ENCODE results near the gene GOLGB1. TPM values are rescaled to one million over a fixed set of nuclear protein-coding genes. Genes with fewer than 3 reads are reported as not detected.

The GOLGB1 gene
- total and polyA plus RNA-seq, 10 of the 15 experiments (the other 5 are each of a cell fraction or from before 2014, with no cell fraction given): 7.4 to 34.5 (median 21.8) TPM

DNA sequence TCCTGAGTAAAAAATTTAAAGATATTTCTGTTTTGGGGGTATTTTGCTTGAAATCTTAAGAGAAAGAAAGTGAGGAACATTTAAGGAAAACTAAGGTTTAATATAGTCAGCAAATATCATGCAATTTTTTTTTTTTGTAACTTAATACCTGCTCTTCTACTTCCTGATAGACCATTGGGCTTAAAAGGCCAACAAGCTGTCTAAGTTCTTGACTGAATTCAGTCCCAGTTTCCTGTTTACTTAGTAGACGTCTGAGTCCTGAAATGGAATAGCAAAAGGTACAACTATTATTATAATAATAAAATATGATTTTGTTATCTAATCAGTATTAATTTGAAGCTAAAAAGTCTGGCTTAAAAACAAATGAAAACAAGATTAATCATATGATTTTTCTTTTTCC, 47.4 kb upstream of the GOLGB1 start:
- Histone ChIP-seq H3K4me1 (ENCODE audit: control insufficient read depth, insufficient read depth, low read length) (peaks cover 29% of the 10 kb centered on the region), H3K9ac (ENCODE audit: control insufficient read depth, insufficient read depth, low read length) (no peak overlapping the region), H3K4me2 (ENCODE audit: control insufficient read depth, insufficient read depth) (no peak overlapping the region), H4K20me1 (ENCODE audit: control insufficient read depth, insufficient read depth) (no peaks in the 10 kb centered on the region), H2AFZ (ENCODE audit: control insufficient read depth, low read depth, low read length) (no peak overlapping the region), H3K4me3 (no peak overlapping the region), H3K9me3 (replicated peaks; ENCODE audit: control insufficient read depth, insufficient read depth, low read length) (no peaks in the 10 kb centered on the region), H3K79me2 (ENCODE audit: control insufficient read depth, insufficient read depth, low read length) (no peaks in the 10 kb centered on the region; the same call in 1 of the 2 replicates), H3K27me3 (replicated peaks in 1 of 2; ENCODE audit: control insufficient read depth in 2 of 2, insufficient read depth in 2 of 2, low read length in 1 of 2) (no peaks in the 10 kb centered on the region), H3K36me3 (ENCODE audit: control insufficient read depth in 2 of 2, insufficient read depth in 2 of 2, low read length in 1 of 2) (peaks cover 0 to 5% of the 10 kb centered on the region in 2 experiments; a peak in 1 of 4 replicates), H3K27ac (ENCODE audit: control insufficient read depth, insufficient read depth) (no peak overlapping the region)
- no TSS peak for BruUV-seq (replicated peaks)
- ChIA-PET RAD21 (ENCODE audit: unreplicated experiment) (interaction anchor here (5.6 kb wide), 1 partner anchor 12 kb away, joined by 51 read pairs; no protein-coding TSS in a partner anchor), SMC1A (ENCODE audit: uncharacterized antibody, unreplicated experiment) (interaction anchor here (6.9 kb wide), 1 partner anchor 11 kb away, joined by 72 read pairs; no protein-coding TSS in a partner anchor), POLR2A (interaction anchor here (1.1 kb wide), 1 partner anchor 11 kb away, joined by 3 read pairs; no protein-coding TSS in a partner anchor), CTCF (interaction anchor here (1.8 kb wide), 1 partner anchor 12 kb away, joined by 6 read pairs; no protein-coding TSS in a partner anchor)
- TF ChIP-seq PAX5 (IDR thresholded peaks at IDR 0.05; ENCODE audit: borderline replicate concordance, low read depth, low read length): no peak
- no peak for TF ChIP-seq ZNF384 (IDR thresholded peaks at IDR 0.05; ENCODE audit: borderline replicate concordance, low read depth, low read length)
- intact Hi-C loops (cut with micrococcal nuclease; ENCODE audit: unreplicated experiment) (no loop called here), in situ Hi-C loops (cut with MboI) (no loop called here)
- ATAC-seq (no peak), FAIRE-seq (no peak), DNase-seq (ENCODE audit: low read depth, low spot score) (no peak)
- WGBS (ENCODE audit: insufficient coverage, insufficient replicate concordance, low lambda C conversion rate, missing lambda C conversion rate): 59% methylated on average over 1 of the region's 1 CpG

- peak; percentile 59 for ATAC-seq
- Histone ChIP-seq H3K36me3 (ENCODE audit: control insufficient read depth in 2 of 2, insufficient read depth in 2 of 2, low read length in 1 of 2) (peaks cover 0 to 9% of the 10 kb centered on the region in 2 experiments; a peak in 1 of 4 replicates), H2AFZ (ENCODE audit: control insufficient read depth, low read depth, low read length) (no peak overlapping the region), H3K4me3 (0 out of 2 replicates have a peak overlapping the region, but pooled peaks have one; percentile 18), H4K20me1 (ENCODE audit: control insufficient read depth, insufficient read depth) (no peaks in the 10 kb centered on the region), H3K9me3 (replicated peaks; ENCODE audit: control insufficient read depth, insufficient read depth, low read length) (no peaks in the 10 kb centered on the region), H3K4me2 (ENCODE audit: control insufficient read depth, insufficient read depth) (peak overlapping the region; percentile 54), H3K27me3 (replicated peaks in 1 of 2; ENCODE audit: control insufficient read depth in 2 of 2, insufficient read depth in 2 of 2, low read length in 1 of 2) (no peaks in the 10 kb centered on the region), H3K9ac (ENCODE audit: control insufficient read depth, insufficient read depth, low read length) (no peak overlapping the region), H3K4me1 (ENCODE audit: control insufficient read depth, insufficient read depth, low read length) (peaks cover 29% of the 10 kb centered on the region), H3K79me2 (ENCODE audit: control insufficient read depth, insufficient read depth, low read length) (no peaks in the 10 kb centered on the region; the same call in 1 of the 2 replicates), H3K27ac (ENCODE audit: control insufficient read depth, insufficient read depth) (peak overlapping the region; percentile 66)
- ChIA-PET POLR2A (interaction anchor here (1.6 to 1.9 kb wide), 2 partner anchors 35 to 45 kb away, joined by 5 to 8 read pairs; partner anchors contain the start of gene GOLGB1), CTCF (interaction anchor here (1.2 to 2.4 kb wide), 3 partner anchors 8 to 36 kb away, joined by 3 to 16 read pairs (median 5); no protein-coding TSS in a partner anchor), RAD21 (ENCODE audit: unreplicated experiment) (interaction anchor here (1.6 to 5.6 kb wide), 7 partner anchors 12 to 218 kb away, joined by 3 to 51 read pairs (median 7); no protein-coding TSS in a partner anchor), SMC1A (ENCODE audit: uncharacterized antibody, unreplicated experiment) (interaction anchor here (0.7 to 6.9 kb wide), 9 partner anchors 13 to 133 kb away, joined by 3 to 72 read pairs (median 4); partner anchors contain the start of genes EAF2 and IQCB1)
- peak; percentile 52 for FAIRE-seq
- no peak for DNase-seq (ENCODE audit: low read depth, low spot score)
- intact Hi-C loops (cut with micrococcal nuclease; ENCODE audit: unreplicated experiment) (no loop called here), in situ Hi-C loops (cut with MboI) (no loop called here)
- BruUV-seq (replicated peaks): no TSS peak
- 0% methylated on average over 2 of the region's 2 CpGs for whole genome bisulfite sequencing (ENCODE audit: insufficient coverage, insufficient replicate concordance, low lambda C conversion rate, missing lambda C conversion rate)
- TF ChIP-seq NR2C1 (IDR thresholded peaks at IDR 0.05): no peak
- 0 out of 2 replicates have a peak, but pooled peaks have one; percentile 51 for TF ChIP-seq MEF2A (IDR thresholded peaks at IDR 0.05; ENCODE audit: insufficient read depth, low read depth, low read length)
Observed at GRCh38 chr3:121794264-121794983, 44.9 kb upstream of the GOLGB1 start.

Data from GM12878 (cell line).